BE2C (cell line): ENCODE results near the gene SUMO2. TPM values are rescaled to one million over a fixed set of nuclear protein-coding genes. Genes with fewer than 3 reads are reported as not detected.

Experiments used
- DNase-seq: peaks from one replicate; pipeline ENCODE4 v3.0.0-alpha.2; 2020
- H3K27me3 ChIP-seq: fragments of 250-450 bp; sonication (Bioruptor Pico); 2 replicates; pipeline ENCODE4 v1.5.1; 2020; ENCODE audit warnings: mild to moderate bottlenecking
- H3K36me3 ChIP-seq: fragments of 250-450 bp; sonication (Bioruptor Pico); 2 replicates; pipeline ENCODE4 v1.5.1; 2020; ENCODE audit warnings: mild to moderate bottlenecking
- H3K4me1 ChIP-seq: fragments of 250-450 bp; sonication (Bioruptor Pico); 2 replicates; pipeline ENCODE4 v1.5.1; 2020
- H3K4me3 ChIP-seq: 2 replicates; pipeline ENCODE4 v1.5.1; 2011; ENCODE audit warnings: low read depth, low read length
- H3K9me3 ChIP-seq: fragments of 250-450 bp; sonication (Bioruptor Pico); 2 replicates; pipeline ENCODE4 v1.5.1; 2020
- CTCF ChIP-seq: IDR thresholded peaks from 2 replicates; pipeline ENCODE4 v1.5.1; 2012; ENCODE audit warnings: mild to moderate bottlenecking, low read depth, low read length
- polyA plus RNA-seq: library from polyadenylated mRNA; unstranded; fragments of >200 nt; gene quantifications from one replicate; pipeline ENCODE4 v1.2.1, GENCODE V29; 2012; ENCODE audit warnings: low read depth, missing spikeins; ENCODE audit not compliant: insufficient read length, insufficient read depth

SUMO2 gene
- 440 TPM for polyA plus RNA-seq

GRCh38 chr17:75182569-75183436 lies at the start of gene SUMO2:
Gene SUMO2 (minus strand): TSS chr17:75182959. CDS start chr17:75182834, 125 bp downstream.
- no peaks in the 10 kb centered on the region for H3K4me1 ChIP-seq
- no peaks in the 10 kb centered on the region for H3K9me3 ChIP-seq

GRCh38 chr17:75231741-75232464 lies 49.1 kb upstream of the SUMO2 start:
- no peaks in the 10 kb centered on the region for H3K4me1 ChIP-seq
- no peak for TF ChIP-seq CTCF
- no peak overlapping the region for H3K4me3 ChIP-seq
- H3K27me3 ChIP-seq: no peaks in the 10 kb centered on the region
- no peak for DNase-seq
- H3K9me3 ChIP-seq: no peaks in the 10 kb centered on the region
- H3K36me3 ChIP-seq: peaks cover 83% of the 10 kb centered on the region

More at GRCh38 chr17:75182569-75183436, at the start of gene SUMO2:
- DNase-seq: peak; percentile 97
- Histone ChIP-seq H3K27me3 (no peaks in the 10 kb centered on the region), H3K4me3 (peak within 1 kb of the TSS; percentile 99), H3K36me3 (peaks cover 25% of the 10 kb centered on the region)
- peak; percentile 9; the same call in 1 of the 2 replicates for TF ChIP-seq CTCF

GRCh38 chr17:75231071-75231470 lies 48.3 kb upstream of the SUMO2 start:
- TF ChIP-seq CTCF: no peak
- no peaks in the 10 kb centered on the region for H3K27me3 ChIP-seq
- H3K9me3 ChIP-seq: no peaks in the 10 kb centered on the region
- no peaks in the 10 kb centered on the region for H3K4me1 ChIP-seq
- DNase-seq: no peak
- H3K4me3 ChIP-seq: no peak overlapping the region
- peaks cover 83% of the 10 kb centered on the region for H3K36me3 ChIP-seq

GRCh38 chr17:75228847-75229246 lies 46.1 kb upstream of the SUMO2 start:
- Histone ChIP-seq H3K4me1 (no peaks in the 10 kb centered on the region), H3K36me3 (peaks cover 85% of the 10 kb centered on the region), H3K9me3 (no peaks in the 10 kb centered on the region), H3K4me3 (no peak overlapping the region), H3K27me3 (no peaks in the 10 kb centered on the region)
- DNase-seq: no peak
- no peak for TF ChIP-seq CTCF

GRCh38 chr17:75228305-75228704 lies 45.5 kb upstream of the SUMO2 start:
- no peak for TF ChIP-seq CTCF
- Histone ChIP-seq H3K27me3 (no peaks in the 10 kb centered on the region), H3K4me3 (no peak overlapping the region), H3K9me3 (no peaks in the 10 kb centered on the region), H3K36me3 (peaks cover 87% of the 10 kb centered on the region), H3K4me1 (no peaks in the 10 kb centered on the region)
- DNase-seq: no peak
